C4-2B (cell line): Measurements from ENCODE around the gene SNRNP48.

Experiments used
- H3K27ac ChIP-seq: fragments of 450-650 bp; 2 replicates; pipeline ENCODE4 v1.5.1; 2017
- CTCF ChIP-seq: fragments of 450-650 bp; conservative IDR thresholded peaks from 2 replicates; pipeline ENCODE4 v1.5.1; 2017; ENCODE audit warnings: mild to moderate bottlenecking
- ZFX ChIP-seq: fragments of 450-650 bp; IDR thresholded peaks from 2 replicates; pipeline ENCODE4 v1.6.1; 2017

The SNRNP48 gene

GRCh38 chr6:7661364-7661763 is 71.4 kb downstream of the SNRNP48 start:
- H3K27ac ChIP-seq: no peak overlapping the region
- TF ChIP-seq CTCF (no peak), ZFX (no peak)
